Hepatocyte (in vitro differentiated cells): Measurements from ENCODE around the gene BIK. TPM values are rescaled to one million over a fixed set of nuclear protein-coding genes. Genes with fewer than 3 reads are reported as not detected.

Experiments
- DNase-seq: peaks from one replicate; pipeline ENCODE4 v3.0.0-alpha.2; 2016; ENCODE audit warnings: low spot score
- H2AFZ ChIP-seq: fragments of 200-600 bp; sonication (generic); 2 replicates; pipeline ENCODE4 v1.6.0; 2016; ENCODE audit warnings: antibody characterized with exemption, mild to moderate bottlenecking
- H3K27ac ChIP-seq: fragments of 200-600 bp; sonication (generic); 2 replicates; pipeline ENCODE4 v1.5.1; 2016; ENCODE audit warnings: mild to moderate bottlenecking
- H3K27me3 ChIP-seq: fragments of 200-600 bp; sonication (generic); 2 replicates; pipeline ENCODE4 v1.6.1; 2016
- H3K36me3 ChIP-seq: fragments of 200-600 bp; sonication (generic); replicated peaks from 2 replicates; pipeline ENCODE4 v1.5.1; 2016; ENCODE audit warnings: low read depth; ENCODE audit not compliant: insufficient read depth
- H3K4me1 ChIP-seq: fragments of 200-600 bp; sonication (generic); 2 replicates; pipeline ENCODE4 v1.5.1; 2016; ENCODE audit warnings: mild to moderate bottlenecking, moderate library complexity; ENCODE audit not compliant: insufficient read depth
- H3K4me2 ChIP-seq: fragments of 200-600 bp; sonication (generic); 2 replicates; pipeline ENCODE4 v1.6.0; 2016
- H3K4me3 ChIP-seq: fragments of 200-600 bp; sonication (generic); 2 replicates; pipeline ENCODE4 v1.5.1; 2016; ENCODE audit warnings: mild to moderate bottlenecking
- H3K79me2 ChIP-seq: fragments of 200-600 bp; sonication (generic); 2 replicates; pipeline ENCODE4 v1.6.0; 2017; ENCODE audit warnings: mild to moderate bottlenecking
- H3K9me2 ChIP-seq: fragments of 200-600 bp; sonication (generic); replicated peaks from 2 replicates; pipeline ENCODE4 v1.6.0; 2017; ENCODE audit warnings: mild to moderate bottlenecking; ENCODE audit not compliant: insufficient read depth
- H3K9me3 ChIP-seq: fragments of 200-600 bp; sonication (generic); 2 replicates; pipeline ENCODE4 v1.5.1; 2016; ENCODE audit warnings: low read depth, mild to moderate bottlenecking
- H4K20me1 ChIP-seq: fragments of 200-600 bp; sonication (generic); 2 replicates; pipeline ENCODE4 v1.6.0; 2016; ENCODE audit warnings: mild to moderate bottlenecking; ENCODE audit not compliant: insufficient read depth, poor library complexity, severe bottlenecking
- CTCF ChIP-seq: fragments of 200-600 bp; sonication (generic); IDR thresholded peaks from 2 replicates; pipeline ENCODE4 v1.5.1; 2016; ENCODE audit warnings: antibody characterized with exemption, mild to moderate bottlenecking; ENCODE audit not compliant: poor library complexity
- EZH2 ChIP-seq: fragments of 200-600 bp; sonication (generic); IDR thresholded peaks from 2 replicates; pipeline ENCODE4 v1.6.1; 2016; ENCODE audit warnings: antibody characterized with exemption, mild to moderate bottlenecking, borderline replicate concordance
- EZH2phosphoT487 ChIP-seq: fragments of 200-600 bp; sonication (generic); IDR thresholded peaks from one replicate; pipeline ENCODE4 v1.6.1; 2018; ENCODE audit warnings: antibody characterized with exemption, mild to moderate bottlenecking, low read depth, moderate library complexity; ENCODE audit not compliant: unreplicated experiment, severe bottlenecking
- WGBS: methylation state at CpG from one replicate; pipeline ENCODE4 v1.1.6; 2016; ENCODE audit warnings: low lambda C conversion rate; ENCODE audit errors: missing lambda C conversion rate; 5-methylcytosine and 5-hydroxymethylcytosine counted together
- polyA plus RNA-seq: library from polyadenylated mRNA; unstranded; fragments of >200 nt; fragmentation: Nextera tagmentation; extraction: Ambion mirVana; gene quantifications from 2 replicates; pipeline ENCODE4 v1.2.1, GENCODE V29; 2016
- total RNA-seq: library from RNA; depleted of rRNA; stranded (reverse); fragments of >200 nt; gene quantifications from 2 replicates; pipeline ENCODE4 v1.2.3, GENCODE V29; 2014

The BIK gene
- total and polyA plus RNA-seq, 2 experiments from 2014 or later, result 10.6 to 15.5 TPM

DNA sequence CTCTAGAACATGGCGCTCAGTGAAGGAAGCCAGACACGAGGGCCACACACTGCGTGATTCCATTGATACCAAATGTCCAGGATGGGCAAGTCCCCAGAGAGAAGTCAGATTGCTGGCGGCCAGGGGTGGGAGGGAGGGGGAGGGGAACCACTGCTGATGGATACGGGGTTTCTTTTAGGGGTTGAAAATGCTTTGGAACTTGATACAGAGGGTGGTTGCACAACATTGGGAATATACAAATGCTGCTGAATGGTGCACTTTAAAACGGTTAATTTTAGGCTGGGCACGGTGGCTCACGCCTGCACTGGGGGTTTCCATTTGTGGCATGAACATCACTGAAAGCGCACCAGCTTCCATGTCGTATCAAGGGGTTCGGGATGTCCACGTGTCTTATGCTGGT lies 45.9 kb downstream of the BIK start:
- H2AFZ ChIP-seq, result no peak overlapping the region
- H3K4me2 ChIP-seq, result no peak overlapping the region
- 92% methylated on average over 11 of the region's 12 CpGs for WGBS
- no peaks in the 10 kb centered on the region for H4K20me1 ChIP-seq
- H3K79me2 ChIP-seq, result no peaks in the 10 kb centered on the region
- no peak overlapping the region for H3K4me3 ChIP-seq
- no peak for DNase-seq
- H3K9me2 ChIP-seq, result no peaks in the 10 kb centered on the region
- no peak for TF ChIP-seq EZH2phosphoT487
- TF ChIP-seq EZH2, result no peak
- no peak for TF ChIP-seq CTCF
- H3K27me3 ChIP-seq, result no peaks in the 10 kb centered on the region
- no peak overlapping the region for H3K27ac ChIP-seq
- no peaks in the 10 kb centered on the region for H3K36me3 ChIP-seq
- H3K4me1 ChIP-seq, result peaks cover 7% of the 10 kb centered on the region
- H3K9me3 ChIP-seq, result no peaks in the 10 kb centered on the region

GRCh38 chr22:43157874-43158546 lies 47.5 kb downstream of the BIK start:
- Histone ChIP-seq H2AFZ (no peak overlapping the region), H3K9me3 (no peaks in the 10 kb centered on the region), H3K4me1 (no peaks in the 10 kb centered on the region), H4K20me1 (no peaks in the 10 kb centered on the region), H3K4me2 (no peak overlapping the region), H3K36me3 (no peaks in the 10 kb centered on the region), H3K9me2 (no peaks in the 10 kb centered on the region), H3K27ac (no peak overlapping the region), H3K4me3 (no peak overlapping the region), H3K27me3 (no peaks in the 10 kb centered on the region), H3K79me2 (no peaks in the 10 kb centered on the region)
- DNase-seq, result no peak
- TF ChIP-seq CTCF, result no peak
- TF ChIP-seq EZH2, result no peak
- no peak for TF ChIP-seq EZH2phosphoT487
- WGBS, result 88% methylated on average over 9 of the region's 9 CpGs

- Histone ChIP-seq H2AFZ (no peak overlapping the region), H3K79me2 (no peaks in the 10 kb centered on the region), H3K4me2 (no peak overlapping the region), H3K27ac (no peak overlapping the region), H3K9me2 (no peaks in the 10 kb centered on the region), H4K20me1 (no peaks in the 10 kb centered on the region), H3K9me3 (no peaks in the 10 kb centered on the region), H3K36me3 (no peaks in the 10 kb centered on the region), H3K4me1 (no peaks in the 10 kb centered on the region), H3K27me3 (no peaks in the 10 kb centered on the region), H3K4me3 (no peak overlapping the region)
- TF ChIP-seq EZH2, result no peak
- no peak for TF ChIP-seq CTCF
- TF ChIP-seq EZH2phosphoT487, result no peak
- no peak for DNase-seq
- WGBS, result 95% methylated on average over 21 of the region's 24 CpGs
Observed at GRCh38 chr22:43158778-43159483, 48.4 kb downstream of the BIK start.
